NB4 (cell line): ENCODE measurements around the gene BTF3.
"Not testable (repeated sequence)": the region's sequence is repeated elsewhere in the genome, so short reads cannot be mapped to it uniquely, and the experiment has no call there.

Experiments
- DNase-seq: peaks from one replicate; pipeline ENCODE4 v3.0.0; 2010; ENCODE audit warnings: low read depth
- H3K4me3 ChIP-seq: one replicate; pipeline ENCODE4 v1.5.1; 2011; ENCODE audit warnings: mild to moderate bottlenecking, low read depth, low read length, moderate library complexity
- MYC ChIP-seq: IDR thresholded peaks from 2 replicates; pipeline ENCODE4 v1.6.1; 2011; ENCODE audit warnings: low read depth, low read length
- POLR2A ChIP-seq: IDR thresholded peaks from 2 replicates; pipeline ENCODE4 v1.6.1; 2011; ENCODE audit warnings: mild to moderate bottlenecking; ENCODE audit not compliant: insufficient read length; ENCODE audit errors: extremely low read depth
- TF ChIP-seq, protein P1 (sequence below): IDR thresholded peaks from 2 replicates; pipeline ENCODE4 v1.6.1; 2011; ENCODE audit warnings: low read depth, low read length
- TF ChIP-seq, protein P2 (sequence below): IDR thresholded peaks from one replicate; pipeline ENCODE4 v1.5.1; 2012; ENCODE audit warnings: low read depth, low read length

BTF3 gene

DNA sequence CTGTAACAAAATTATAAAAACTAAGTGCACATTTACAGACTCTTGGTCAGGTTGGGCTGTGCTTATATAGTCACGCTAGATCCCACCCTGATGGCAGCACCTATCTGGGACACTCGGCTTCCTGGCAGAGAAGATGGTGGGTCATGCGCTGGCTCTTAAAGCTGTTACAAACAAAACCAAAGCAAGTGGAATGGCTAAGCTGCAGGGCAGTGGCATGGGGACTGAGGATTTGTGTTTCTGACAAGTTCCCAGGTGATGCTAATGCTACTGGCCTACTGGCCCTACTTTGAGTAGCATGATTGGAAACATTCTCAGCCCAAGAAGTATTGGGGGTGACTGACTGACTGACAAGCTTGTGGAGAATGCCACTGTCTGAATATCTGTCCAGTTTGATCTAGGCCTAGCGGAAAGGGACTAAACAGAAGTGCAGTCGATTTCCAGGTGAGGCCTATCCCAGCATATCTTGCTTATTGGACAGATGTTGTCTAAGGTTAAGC is 8.3 kb downstream of the BTF3 start:
- DNase-seq, result peak; percentile 19
- TF ChIP-seq, protein P1, sequence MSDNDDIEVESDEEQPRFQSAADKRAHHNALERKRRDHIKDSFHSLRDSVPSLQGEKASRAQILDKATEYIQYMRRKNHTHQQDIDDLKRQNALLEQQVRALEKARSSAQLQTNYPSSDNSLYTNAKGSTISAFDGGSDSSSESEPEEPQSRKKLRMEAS, result no peak
- no peak for TF ChIP-seq POLR2A
- TF ChIP-seq, protein P2, sequence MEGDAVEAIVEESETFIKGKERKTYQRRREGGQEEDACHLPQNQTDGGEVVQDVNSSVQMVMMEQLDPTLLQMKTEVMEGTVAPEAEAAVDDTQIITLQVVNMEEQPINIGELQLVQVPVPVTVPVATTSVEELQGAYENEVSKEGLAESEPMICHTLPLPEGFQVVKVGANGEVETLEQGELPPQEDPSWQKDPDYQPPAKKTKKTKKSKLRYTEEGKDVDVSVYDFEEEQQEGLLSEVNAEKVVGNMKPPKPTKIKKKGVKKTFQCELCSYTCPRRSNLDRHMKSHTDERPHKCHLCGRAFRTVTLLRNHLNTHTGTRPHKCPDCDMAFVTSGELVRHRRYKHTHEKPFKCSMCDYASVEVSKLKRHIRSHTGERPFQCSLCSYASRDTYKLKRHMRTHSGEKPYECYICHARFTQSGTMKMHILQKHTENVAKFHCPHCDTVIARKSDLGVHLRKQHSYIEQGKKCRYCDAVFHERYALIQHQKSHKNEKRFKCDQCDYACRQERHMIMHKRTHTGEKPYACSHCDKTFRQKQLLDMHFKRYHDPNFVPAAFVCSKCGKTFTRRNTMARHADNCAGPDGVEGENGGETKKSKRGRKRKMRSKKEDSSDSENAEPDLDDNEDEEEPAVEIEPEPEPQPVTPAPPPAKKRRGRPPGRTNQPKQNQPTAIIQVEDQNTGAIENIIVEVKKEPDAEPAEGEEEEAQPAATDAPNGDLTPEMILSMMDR, result no peak
- no peak for TF ChIP-seq MYC
- no peak overlapping the region for H3K4me3 ChIP-seq

DNA sequence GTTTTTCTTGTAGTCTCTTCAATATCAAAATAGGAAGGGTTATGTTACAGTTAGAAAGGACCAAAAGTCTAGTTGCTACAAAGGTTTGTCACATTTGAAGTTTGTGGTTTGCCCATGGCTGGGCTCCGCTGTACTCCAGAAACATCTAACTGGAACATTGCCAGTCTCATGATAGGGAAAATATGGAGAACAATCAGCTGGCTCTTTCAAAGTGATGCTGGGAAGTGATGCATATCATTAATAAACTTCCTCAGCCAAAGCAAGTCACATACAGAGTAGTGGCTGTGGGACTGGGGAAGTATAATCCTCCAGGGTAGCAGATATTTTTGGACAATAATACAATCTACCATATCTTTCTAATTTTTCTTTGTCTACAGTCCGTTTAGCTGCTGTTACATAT is 8.8 kb downstream of the BTF3 start:
- TF ChIP-seq POLR2A, result no peak
- TF ChIP-seq, protein P1, result no peak
- TF ChIP-seq, protein P2, result no peak
- no peak for TF ChIP-seq MYC

DNA sequence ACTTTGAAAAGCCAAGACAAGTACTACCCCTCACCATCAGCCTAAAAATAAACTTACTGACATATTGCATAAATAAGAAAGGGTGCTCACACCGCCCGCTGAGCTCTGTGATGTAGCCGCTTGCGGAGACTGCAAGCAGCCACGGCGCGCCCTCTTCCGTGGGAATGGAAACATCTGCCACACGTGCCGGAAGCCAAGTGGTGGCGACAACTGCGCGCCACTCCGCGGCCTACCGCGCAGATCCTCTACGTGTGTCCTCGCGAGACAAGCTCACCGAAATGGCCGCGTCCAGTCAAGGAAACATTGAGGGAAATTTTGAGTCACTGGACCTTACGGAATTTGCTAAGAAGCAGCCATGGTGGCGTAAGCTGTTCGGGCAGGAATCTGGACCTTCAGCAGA is 10.3 kb downstream of the BTF3 start:
- DNase-seq, H3K4me3 ChIP-seq: not testable (repeated sequence)

More for the DNA sequence above, 8.8 kb downstream of the BTF3 start:
- no peak for DNase-seq
- H3K4me3 ChIP-seq, result no peak overlapping the region

DNA sequence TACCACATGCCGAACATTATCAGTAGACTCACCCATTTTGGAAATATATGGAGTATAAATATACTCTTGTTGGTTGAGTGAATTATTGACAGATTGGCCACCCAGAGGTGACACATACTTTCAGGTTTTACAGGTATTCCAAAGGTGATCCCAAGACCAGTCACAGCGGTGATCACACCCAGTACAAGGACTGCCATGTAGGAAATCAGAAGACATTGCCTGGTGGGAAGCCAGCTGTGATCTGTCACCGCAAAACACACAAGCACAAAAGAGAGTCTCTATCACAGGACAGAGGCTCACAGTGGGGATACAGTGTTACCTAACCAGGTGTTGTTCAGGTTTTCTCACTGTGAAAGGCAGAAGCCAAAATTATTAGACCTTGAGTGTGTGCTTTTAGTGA is 15.8 kb downstream of the BTF3 start:
- TF ChIP-seq, protein P1, result no peak
- TF ChIP-seq MYC (no peak), POLR2A (no peak)
- TF ChIP-seq, protein P2, result no peak
- H3K4me3 ChIP-seq, result no peak overlapping the region
- no peak for DNase-seq

DNA sequence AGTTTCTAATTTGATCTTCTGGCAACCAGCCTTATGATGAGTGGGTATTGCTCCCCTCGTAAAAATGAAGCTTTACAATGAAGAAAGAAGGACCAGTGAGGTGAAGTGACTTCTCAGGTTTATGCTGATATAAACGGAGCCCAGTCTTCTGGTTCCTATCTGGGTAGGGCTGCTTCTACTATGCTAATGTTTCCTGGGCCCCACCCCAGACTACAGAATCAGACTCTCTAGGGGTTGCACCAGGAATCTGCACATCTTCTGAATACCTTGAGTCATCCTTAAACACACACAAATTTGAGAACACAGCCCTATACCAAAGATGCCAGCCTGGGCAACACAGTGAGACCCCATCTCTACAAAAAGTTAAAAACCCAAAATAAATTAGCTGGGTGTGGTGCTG is 16.2 kb downstream of the BTF3 start:
- H3K4me3 ChIP-seq, result no peak overlapping the region
- TF ChIP-seq, protein P1, result no peak
- TF ChIP-seq MYC, result no peak
- no peak for TF ChIP-seq POLR2A
- TF ChIP-seq, protein P2, result no peak
- DNase-seq, result no peak

DNA sequence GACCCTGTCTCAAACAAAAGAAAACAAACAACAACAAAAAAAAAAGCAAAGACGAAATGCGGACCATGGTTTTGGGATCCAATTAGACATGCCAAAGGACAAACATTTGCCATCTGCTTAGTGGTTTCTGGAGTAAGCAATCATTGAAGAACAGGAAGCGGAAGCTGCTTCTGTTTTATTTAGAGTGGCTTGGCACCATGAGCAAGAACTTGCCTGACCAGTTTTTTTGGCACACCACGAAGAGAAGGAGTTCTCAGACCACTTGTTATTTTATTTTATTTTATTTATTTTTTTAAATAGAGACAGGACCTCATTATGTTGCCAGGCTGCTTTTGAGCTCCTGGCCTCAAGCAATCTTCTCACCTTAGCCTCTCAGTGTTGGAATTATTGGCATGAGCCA is 17.0 kb downstream of the BTF3 start:
- DNase-seq, result no peak
- TF ChIP-seq POLR2A, result no peak
- no peak for TF ChIP-seq MYC
- H3K4me3 ChIP-seq, result no peak overlapping the region

DNA sequence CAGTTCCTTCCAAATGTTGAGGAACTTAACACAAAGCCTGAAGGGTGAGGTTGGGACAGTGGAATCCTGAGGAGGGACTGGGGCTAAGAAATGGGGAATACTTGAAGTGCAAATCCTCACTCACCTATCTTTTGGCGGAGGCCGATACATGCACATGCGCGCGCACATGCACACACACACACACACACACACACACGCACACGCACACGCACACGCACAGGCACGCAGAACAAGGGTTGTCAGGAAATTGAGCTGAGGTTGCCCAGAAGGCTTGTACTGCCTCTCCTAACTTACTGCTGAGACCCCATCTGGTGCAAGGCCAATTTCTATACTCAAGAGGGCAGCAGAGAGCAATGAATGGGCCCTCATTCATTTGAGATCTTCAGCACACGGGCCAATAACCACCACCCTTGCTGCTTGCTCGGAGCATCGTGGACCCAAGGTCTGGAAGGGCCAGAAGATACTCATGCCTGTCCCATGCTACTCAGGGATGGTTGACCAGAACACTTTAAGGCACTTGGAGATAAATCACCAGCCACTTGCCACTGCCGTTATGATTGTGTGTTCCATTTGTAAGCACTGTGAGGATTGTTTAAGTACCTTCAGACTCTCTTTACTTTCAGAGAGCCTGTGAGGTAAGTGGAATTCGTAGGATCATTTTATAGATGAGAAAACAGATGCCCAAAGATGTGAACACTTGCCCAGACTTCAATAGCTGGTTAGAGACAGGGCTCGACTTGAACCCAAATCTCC is 21.5 kb downstream of the BTF3 start:
- TF ChIP-seq, protein P2, result peak; percentile 73
- TF ChIP-seq POLR2A, result no peak
- TF ChIP-seq MYC, result no peak
- TF ChIP-seq, protein P1, result no peak
- H3K4me3 ChIP-seq, result no peak overlapping the region
- DNase-seq, result peak; percentile 81
